Colon (tissue), 2 donors: Measurements from ENCODE around the gene PRKD2.
"Not testable (repeated sequence)": the region's sequence is repeated elsewhere in the genome, so short reads cannot be mapped to it uniquely, and the experiment has no call there.

Experiments
- FAIRE-seq: peaks from 2 replicates; lab custom pipeline; 2012; peaks lifted over from hg19 to GRCh38; lab: Jason Lieb, UNC
- donor health status: control.
- donor health status: control.

The PRKD2 gene

GRCh38 chr19:46717034-46717715 lies at the start of gene PRKD2:
TSS of gene PRKD2 (minus strand) at chr19:46717114. CDS start at chr19:46716370, 744 bp downstream.
- no peak for FAIRE-seq

GRCh38 chr19:46764817-46765291 lies 47.9 kb upstream of the PRKD2 start:
- no peak for FAIRE-seq

GRCh38 chr19:46762245-46762890 lies 45.5 kb upstream of the PRKD2 start:
- FAIRE-seq = no peak

- FAIRE-seq = no peak
Observed at GRCh38 chr19:46761418-46761831, 44.5 kb upstream of the PRKD2 start.

- not testable (repeated sequence) for FAIRE-seq
Observed at GRCh38 chr19:46760897-46761296, 44.0 kb upstream of the PRKD2 start.

GRCh38 chr19:46760363-46760762 lies 43.4 kb upstream of the PRKD2 start:
- no peak for FAIRE-seq

- no peak for FAIRE-seq
Observed at GRCh38 chr19:46759817-46760333, 43.0 kb upstream of the PRKD2 start.

GRCh38 chr19:46759206-46759605 lies 42.3 kb upstream of the PRKD2 start:
- no peak for FAIRE-seq

- no peak for FAIRE-seq
Observed at GRCh38 chr19:46756544-46756888, 39.6 kb upstream of the PRKD2 start.

- no peak for FAIRE-seq
Observed at GRCh38 chr19:46755853-46756543, 39.1 kb upstream of the PRKD2 start.

- no peak for FAIRE-seq
Observed at GRCh38 chr19:46755077-46755852, 38.4 kb upstream of the PRKD2 start.

GRCh38 chr19:46753420-46754155 lies 36.7 kb upstream of the PRKD2 start:
- no peak for FAIRE-seq

GRCh38 chr19:46748325-46749109 lies 31.6 kb upstream of the PRKD2 start:
- FAIRE-seq = no peak

- FAIRE-seq = no peak
Observed at GRCh38 chr19:46746281-46747057, 29.6 kb upstream of the PRKD2 start, which contains the start of gene STRN4. TSS of gene STRN4 (minus strand) at chr19:46746450. CDS start at chr19:46746430, 20 bp downstream.

- FAIRE-seq = no peak
Observed at GRCh38 chr19:46745521-46746280, 28.8 kb upstream of the PRKD2 start, which contains the start of gene FKRP. TSS of gene FKRP (plus strand) at chr19:46746057. CDS start at chr19:46755451, 9,394 bp downstream.

GRCh38 chr19:46745030-46745429 lies 28.1 kb upstream of the PRKD2 start:
- no peak for FAIRE-seq

- FAIRE-seq = no peak
Observed at GRCh38 chr19:46744005-46744691, 27.2 kb upstream of the PRKD2 start.

- no peak for FAIRE-seq
Observed at GRCh38 chr19:46742926-46743480, 26.1 kb upstream of the PRKD2 start.
